ENCODE measurements around the gene VAC14.

DNA sequence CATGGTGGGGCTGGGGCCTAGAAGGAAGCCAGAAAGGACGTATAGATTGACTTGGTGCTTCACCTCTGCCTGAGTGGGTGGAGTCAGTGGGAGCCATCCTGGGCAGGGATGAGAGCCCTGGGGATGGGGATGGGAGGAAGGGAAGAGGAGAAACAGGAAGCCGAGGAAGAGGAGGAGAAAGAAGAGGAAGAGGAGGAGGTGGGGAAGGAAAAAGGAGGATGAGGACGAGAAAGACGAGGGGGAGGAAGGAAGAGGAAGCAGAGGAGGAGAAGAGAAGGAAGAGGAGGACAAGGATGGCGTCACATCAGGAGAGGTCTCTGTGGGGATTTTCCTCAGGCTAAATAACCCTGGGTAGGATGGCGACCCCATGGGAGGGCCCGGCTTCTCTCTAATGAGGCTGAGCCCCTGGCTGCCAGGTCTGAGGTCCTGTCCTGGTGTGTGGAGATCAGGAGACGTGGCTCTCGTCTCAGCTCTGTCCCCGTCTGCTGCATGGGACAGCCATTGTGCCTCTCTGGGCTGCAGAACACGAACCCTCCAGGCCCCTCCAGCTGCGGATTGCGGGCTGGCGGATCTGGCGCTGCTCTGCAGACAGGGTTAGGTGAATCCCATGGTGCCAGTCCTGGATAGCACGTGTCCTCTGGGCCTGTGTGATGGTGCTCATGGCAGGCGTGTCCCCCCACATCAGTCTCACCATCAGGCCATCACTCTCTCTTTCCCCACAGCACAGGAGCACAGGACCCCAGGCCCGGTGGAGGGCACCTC, 79.6 kb downstream of the VAC14 start:
- TF ChIP-seq, protein P1, sequence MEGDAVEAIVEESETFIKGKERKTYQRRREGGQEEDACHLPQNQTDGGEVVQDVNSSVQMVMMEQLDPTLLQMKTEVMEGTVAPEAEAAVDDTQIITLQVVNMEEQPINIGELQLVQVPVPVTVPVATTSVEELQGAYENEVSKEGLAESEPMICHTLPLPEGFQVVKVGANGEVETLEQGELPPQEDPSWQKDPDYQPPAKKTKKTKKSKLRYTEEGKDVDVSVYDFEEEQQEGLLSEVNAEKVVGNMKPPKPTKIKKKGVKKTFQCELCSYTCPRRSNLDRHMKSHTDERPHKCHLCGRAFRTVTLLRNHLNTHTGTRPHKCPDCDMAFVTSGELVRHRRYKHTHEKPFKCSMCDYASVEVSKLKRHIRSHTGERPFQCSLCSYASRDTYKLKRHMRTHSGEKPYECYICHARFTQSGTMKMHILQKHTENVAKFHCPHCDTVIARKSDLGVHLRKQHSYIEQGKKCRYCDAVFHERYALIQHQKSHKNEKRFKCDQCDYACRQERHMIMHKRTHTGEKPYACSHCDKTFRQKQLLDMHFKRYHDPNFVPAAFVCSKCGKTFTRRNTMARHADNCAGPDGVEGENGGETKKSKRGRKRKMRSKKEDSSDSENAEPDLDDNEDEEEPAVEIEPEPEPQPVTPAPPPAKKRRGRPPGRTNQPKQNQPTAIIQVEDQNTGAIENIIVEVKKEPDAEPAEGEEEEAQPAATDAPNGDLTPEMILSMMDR (IDR thresholded peaks at IDR 0.05) = no peak
- TF ChIP-seq EZH2 (IDR thresholded peaks at IDR 0.05) (no peak), EZH2phosphoT487 (IDR thresholded peaks at IDR 0.05) (no peak)
